ACHN (cell line): Measurements from ENCODE around the gene FRMPD3.
"Not testable (repeated sequence)": the region's sequence is repeated elsewhere in the genome, so short reads cannot be mapped to it uniquely, and the experiment has no call there.

Experiments
- DNase-seq: peaks from one replicate; pipeline ENCODE4 v3.0.0-alpha.2; 2015
- in situ Hi-C: cut with HindIII; loops from 2 replicates; pipeline ENCODE4 v1.10.0; 2017; ENCODE audit warnings: low sequenced_read_pairs, low pct_ligation_motif_present, low pct_unique_long_range_greater_than_20kb

Gene FRMPD3

DNA sequence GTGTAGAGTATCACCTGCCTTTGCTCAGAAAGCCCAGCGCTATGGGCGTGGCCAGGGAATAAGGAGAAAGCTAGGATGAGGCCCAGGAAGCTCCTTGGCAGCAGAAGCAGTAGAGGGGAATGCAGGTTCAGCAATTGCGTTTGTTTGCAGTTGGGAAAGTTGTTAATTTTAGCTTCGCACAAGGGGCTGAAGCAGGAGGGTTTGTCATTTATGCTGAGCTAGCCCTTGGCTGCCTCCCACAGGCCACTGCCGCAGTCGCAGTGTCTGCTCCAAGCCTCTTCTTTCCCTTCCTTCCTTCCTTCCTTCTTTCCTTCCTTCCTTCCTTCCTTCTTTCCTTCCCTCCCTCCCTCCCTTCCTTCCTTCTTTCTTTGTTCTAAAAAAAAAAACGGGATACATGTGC, 21.5 kb downstream of the FRMPD3 start:
- no peak for DNase-seq
- in situ Hi-C loops: no loop called here

DNA sequence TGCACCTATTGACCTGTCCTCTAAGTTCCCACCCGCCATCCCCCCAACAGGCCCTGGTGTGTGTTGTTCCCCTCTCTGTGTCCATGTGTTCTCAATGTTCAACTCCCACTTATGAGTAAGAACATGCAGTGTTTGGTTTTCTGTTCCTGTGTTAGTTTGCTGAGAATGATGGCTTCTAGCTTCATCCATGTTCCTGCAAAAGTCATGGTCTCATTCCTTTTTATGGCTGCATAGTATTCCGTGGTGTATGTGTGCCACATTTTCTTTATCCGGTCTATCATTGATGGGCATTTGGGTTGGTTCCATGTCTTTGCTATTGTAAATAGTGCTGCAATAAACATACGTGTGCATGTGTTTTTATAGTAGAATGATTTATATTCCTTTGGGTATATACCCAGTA, 22.0 kb downstream of the FRMPD3 start:
- in situ Hi-C loops: not testable (repeated sequence)

DNA sequence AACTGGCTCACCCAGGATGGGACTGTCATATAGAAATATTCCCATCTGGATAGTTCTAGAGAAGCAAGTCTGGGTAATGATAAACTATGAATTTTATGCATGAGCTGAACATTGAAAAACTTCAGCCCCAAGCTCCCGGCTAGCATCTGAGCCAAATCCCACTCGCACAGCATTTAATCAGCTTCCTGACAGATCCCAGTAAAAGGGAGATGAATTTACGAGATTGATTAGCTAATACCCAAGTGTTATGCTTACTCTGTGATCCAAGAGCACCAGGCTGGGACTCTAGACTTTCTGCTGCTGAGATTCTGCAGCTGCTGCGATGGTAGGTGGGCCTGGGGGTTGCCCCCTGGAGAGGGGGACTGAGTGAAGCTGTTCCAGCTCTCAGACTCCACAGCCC, 28.0 kb downstream of the FRMPD3 start:
- DNase-seq: no peak
- in situ Hi-C loops: no loop called here

More for the DNA sequence above, 22.0 kb downstream of the FRMPD3 start:
- DNase-seq: not testable (repeated sequence)

DNA sequence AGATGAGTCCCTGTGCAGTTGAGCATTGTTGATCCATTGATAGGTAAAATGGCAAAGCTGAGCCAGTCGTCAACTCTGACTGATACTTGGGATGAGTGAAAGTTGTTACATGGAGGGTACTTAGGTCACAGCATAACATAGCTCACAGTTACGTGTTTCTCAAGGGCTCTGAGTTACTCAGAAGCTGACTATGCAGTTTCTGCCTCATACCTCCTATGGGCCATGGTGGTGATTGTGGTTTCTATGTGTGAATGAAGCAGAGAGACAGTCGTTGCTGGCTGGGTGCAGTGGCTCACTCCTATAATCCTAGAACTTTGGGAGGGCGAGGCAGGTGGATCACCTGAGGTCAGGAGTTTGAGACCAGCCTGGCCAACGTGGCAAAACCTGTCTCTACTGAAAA, 30.8 kb downstream of the FRMPD3 start:
- in situ Hi-C loops: no loop called here

DNA sequence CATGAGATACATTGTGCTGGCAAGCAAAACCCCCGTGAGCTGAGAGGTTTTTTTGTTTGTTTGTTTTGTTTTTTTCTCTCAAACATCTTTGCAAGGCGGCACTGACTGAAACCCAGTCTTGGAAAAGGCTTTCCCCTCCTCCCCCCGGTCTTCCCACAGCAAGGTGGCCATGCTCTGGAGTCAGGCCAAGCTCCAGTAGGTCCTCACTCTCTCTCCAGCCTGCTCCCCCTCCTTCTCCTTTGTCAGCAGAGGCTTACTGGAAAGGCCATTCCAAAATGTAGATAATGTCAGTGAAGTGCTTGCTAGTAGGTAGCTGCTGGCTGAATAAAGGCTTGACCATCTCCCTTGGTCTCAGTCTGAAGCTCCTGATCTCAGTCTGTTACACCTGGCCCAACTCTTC, 32.6 kb downstream of the FRMPD3 start:
- no peak for DNase-seq
- in situ Hi-C loops: no loop called here

More for the DNA sequence above, 30.8 kb downstream of the FRMPD3 start:
- no peak for DNase-seq

DNA sequence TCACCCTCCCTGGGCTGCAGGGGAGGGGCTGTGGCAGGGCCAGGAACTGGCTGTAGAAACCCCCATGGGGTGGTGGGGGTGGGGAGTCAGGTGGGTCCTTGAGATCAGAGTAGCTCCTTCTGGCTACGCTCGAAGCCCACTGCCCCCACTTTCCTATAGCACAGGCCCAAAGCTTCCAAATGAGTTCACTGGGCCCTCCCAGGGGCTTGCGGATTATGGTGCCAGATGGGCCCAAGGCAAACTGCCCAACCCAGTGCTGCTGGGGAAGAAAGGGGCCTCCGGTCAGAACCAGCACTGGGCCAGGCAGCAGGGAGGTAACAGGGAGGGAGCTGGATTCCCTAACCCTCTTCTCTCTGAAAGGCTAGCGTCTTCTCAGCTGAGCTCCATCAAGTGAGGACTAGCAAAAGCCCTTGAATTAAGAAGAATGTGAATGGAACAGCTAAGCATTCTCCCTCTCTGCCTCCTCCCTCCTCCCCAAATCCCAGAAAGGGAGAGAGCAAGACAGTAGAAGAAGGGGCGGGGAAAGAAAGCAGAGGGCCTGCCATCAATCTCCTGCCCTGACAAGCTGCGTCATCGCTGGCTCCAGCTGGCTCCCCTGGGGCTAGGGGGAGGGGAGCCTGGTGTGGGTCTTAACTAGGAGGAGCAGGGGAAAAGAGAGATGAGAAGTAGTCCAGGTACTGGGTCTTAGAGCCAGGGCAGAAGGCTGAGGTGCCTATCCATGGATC, 34.7 kb downstream of the FRMPD3 start:
- in situ Hi-C loops: no loop called here
- no peak for DNase-seq

DNA sequence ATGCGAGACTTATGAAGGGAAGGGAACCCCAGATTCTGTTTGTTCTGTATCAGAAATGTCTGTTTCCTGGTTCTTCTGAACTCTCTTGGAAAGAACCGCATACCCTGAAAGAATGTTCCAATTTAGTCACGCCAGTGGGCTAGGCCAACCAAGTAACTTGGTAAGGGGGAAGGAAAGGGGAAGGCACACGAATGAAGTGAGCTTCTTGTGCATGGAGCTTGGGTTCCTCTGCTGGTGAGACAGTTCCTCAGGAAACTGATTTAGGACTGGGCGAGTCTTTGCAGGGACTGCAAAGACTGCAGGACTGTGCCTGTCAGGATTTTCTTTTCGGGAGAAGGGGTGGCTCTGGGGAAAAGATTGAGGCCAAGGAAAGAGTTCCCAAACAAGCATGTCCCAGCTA, 35.6 kb downstream of the FRMPD3 start:
- in situ Hi-C loops: no loop called here
- no peak for DNase-seq

DNA sequence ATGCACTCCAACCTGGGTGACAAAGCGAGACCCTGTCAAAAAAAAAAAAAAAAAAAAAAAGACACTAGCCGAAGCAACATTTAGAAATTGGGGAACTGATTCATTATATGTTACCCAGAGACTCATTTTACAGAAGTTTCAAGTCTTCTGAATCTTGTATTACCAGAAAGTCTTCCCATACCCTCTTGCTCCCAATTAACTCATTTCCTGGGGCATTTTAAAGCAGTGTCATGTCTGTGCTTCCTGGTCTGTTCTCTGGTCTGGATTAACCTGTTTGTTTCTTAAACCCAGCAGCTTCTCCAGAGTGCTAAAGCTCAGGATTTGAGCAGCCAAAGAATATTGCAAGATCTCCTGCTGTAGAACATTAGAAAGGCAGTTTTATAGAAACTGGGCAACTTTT, 43.7 kb downstream of the FRMPD3 start:
- in situ Hi-C loops: no loop called here
- DNase-seq: no peak

DNA sequence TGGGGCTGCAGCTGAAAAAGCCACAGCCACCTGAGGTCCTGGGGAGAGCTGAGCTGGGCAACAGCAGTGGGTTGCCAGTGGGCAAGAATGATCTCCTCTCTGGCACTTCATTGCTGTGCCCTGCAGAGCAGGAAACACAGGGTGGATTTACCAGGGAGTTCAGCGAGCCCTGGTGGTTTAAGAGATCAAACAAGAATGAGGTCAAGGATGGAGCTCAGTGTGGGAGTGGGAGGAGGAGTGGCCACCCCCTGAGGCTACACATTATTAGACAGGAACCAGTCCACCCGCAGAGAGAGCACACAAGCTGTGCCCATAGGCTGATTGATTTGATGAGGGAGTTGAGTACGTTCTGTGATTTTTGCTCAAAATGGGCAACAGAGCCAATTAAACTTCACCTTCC, 47.3 kb downstream of the FRMPD3 start:
- DNase-seq: no peak
- in situ Hi-C loops: no loop called here
